ENCODE results near the gene GLIS2.

GLIS2 gene

DNA sequence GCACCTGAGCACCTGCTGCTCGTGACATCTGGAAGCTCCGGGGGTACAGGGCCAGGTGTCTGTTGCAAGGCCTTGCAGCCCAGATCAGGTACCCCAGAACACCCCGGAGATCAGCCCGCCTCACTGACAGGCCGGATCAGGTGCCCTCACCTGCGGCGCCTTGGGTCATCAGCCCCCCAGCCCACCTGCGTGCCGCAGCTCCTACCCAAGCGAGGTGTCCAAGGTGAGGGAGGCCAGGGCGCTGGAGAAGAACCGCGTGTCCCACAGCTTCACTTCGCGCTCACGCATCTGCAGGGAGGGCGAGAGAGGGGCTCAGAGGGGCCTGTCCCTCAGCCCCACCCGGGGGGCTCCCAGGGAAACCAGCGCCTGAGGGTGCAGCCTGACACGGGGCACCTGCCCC is 71.9 kb downstream of the GLIS2 start:
- Histone ChIP-seq H3K4me2 (ENCODE audit: low read length) (no peak overlapping the region), H3K27me3 (ENCODE audit: low read depth, low read length) (no peaks in the 10 kb centered on the region), H3K36me3 (replicated peaks; ENCODE audit: low read depth, low read length) (no peaks in the 10 kb centered on the region), H3K4me3 (ENCODE audit: low read length) (no peak overlapping the region), H3K27ac (ENCODE audit: low read length) (no peak overlapping the region), H3K9me3 (ENCODE audit: insufficient read depth, low read length) (no peaks in the 10 kb centered on the region), H2AFZ (ENCODE audit: low read depth, low read length) (no peak overlapping the region), H3K79me2 (ENCODE audit: low read length) (no peaks in the 10 kb centered on the region), H3K9ac (ENCODE audit: low read length) (no peak overlapping the region), H3K4me1 (ENCODE audit: low read length) (no peaks in the 10 kb centered on the region), H4K20me1 (ENCODE audit: insufficient read depth, low read length) (no peaks in the 10 kb centered on the region)
- TF ChIP-seq EZH2phosphoT487 (IDR thresholded peaks at IDR 0.05; ENCODE audit: low read depth) (no peak), CTCF (IDR thresholded peaks at IDR 0.05; ENCODE audit: low read depth, low read length) (no peak)

GRCh38 chr16:4388271-4389021 is 72.6 kb downstream of the GLIS2 start:
- Histone ChIP-seq H3K9ac (ENCODE audit: low read length) (no peak overlapping the region), H2AFZ (ENCODE audit: low read depth, low read length) (no peak overlapping the region), H3K4me3 (ENCODE audit: low read length) (no peak overlapping the region), H3K27me3 (ENCODE audit: low read depth, low read length) (no peaks in the 10 kb centered on the region), H3K27ac (ENCODE audit: low read length) (no peak overlapping the region), H3K4me2 (ENCODE audit: low read length) (no peak overlapping the region), H3K4me1 (ENCODE audit: low read length) (no peaks in the 10 kb centered on the region), H3K79me2 (ENCODE audit: low read length) (no peaks in the 10 kb centered on the region), H4K20me1 (ENCODE audit: insufficient read depth, low read length) (no peaks in the 10 kb centered on the region), H3K9me3 (ENCODE audit: insufficient read depth, low read length) (no peaks in the 10 kb centered on the region), H3K36me3 (replicated peaks; ENCODE audit: low read depth, low read length) (no peaks in the 10 kb centered on the region)
- TF ChIP-seq CTCF (IDR thresholded peaks at IDR 0.05; ENCODE audit: low read depth, low read length) (no peak), EZH2phosphoT487 (IDR thresholded peaks at IDR 0.05; ENCODE audit: low read depth) (no peak)

Data from OCI-LY3 (cell line).